NCI-H510A (cell line): Measurements from ENCODE around the gene ODAD2.

Experiments
- DNase-seq: peaks from one replicate; lab custom pipeline; 2025; lab: John Stamatoyannopoulos, UW

ODAD2 gene

GRCh38 chr10:27838901-27839300 is 160.0 kb downstream of the ODAD2 start:
- DNase-seq, result no peak

- DNase-seq, result no peak
Measured at GRCh38 chr10:27838361-27838760, 160.5 kb downstream of the ODAD2 start.

- DNase-seq, result no peak
Measured at GRCh38 chr10:27834476-27834875, 164.4 kb downstream of the ODAD2 start.

- no peak for DNase-seq
Measured at GRCh38 chr10:27833792-27834191, 165.1 kb downstream of the ODAD2 start.

- no peak for DNase-seq
Measured at GRCh38 chr10:27832826-27833225, 166.1 kb downstream of the ODAD2 start.

- DNase-seq, result no peak
Measured at GRCh38 chr10:27826369-27826768, 172.5 kb downstream of the ODAD2 start.

- DNase-seq, result no peak
Measured at GRCh38 chr10:27822301-27822700, 176.6 kb downstream of the ODAD2 start.

GRCh38 chr10:27820637-27821036 is 178.2 kb downstream of the ODAD2 start:
- DNase-seq, result no peak

GRCh38 chr10:27819781-27820531 is 178.9 kb downstream of the ODAD2 start:
- no peak for DNase-seq

GRCh38 chr10:27816320-27816719 is 182.6 kb downstream of the ODAD2 start:
- DNase-seq, result no peak

- no peak for DNase-seq
Measured at GRCh38 chr10:27815846-27816245, 183.0 kb downstream of the ODAD2 start.

GRCh38 chr10:27815261-27815660 is 183.6 kb downstream of the ODAD2 start:
- no peak for DNase-seq

- DNase-seq, result no peak
Measured at GRCh38 chr10:27805180-27805579, 193.7 kb downstream of the ODAD2 start.

- no peak for DNase-seq
Measured at GRCh38 chr10:27804136-27804535, 194.7 kb downstream of the ODAD2 start.

- DNase-seq, result no peak
Measured at GRCh38 chr10:27801171-27801785, 197.6 kb downstream of the ODAD2 start.

GRCh38 chr10:27799046-27799445 is 199.8 kb downstream of the ODAD2 start:
- DNase-seq, result no peak

GRCh38 chr10:27794157-27794556 is 204.7 kb downstream of the ODAD2 start:
- no peak for DNase-seq

GRCh38 chr10:27792216-27792615 is 206.7 kb downstream of the ODAD2 start:
- no peak for DNase-seq

GRCh38 chr10:27784272-27784671 is 214.6 kb downstream of the ODAD2 start:
- DNase-seq, result no peak

GRCh38 chr10:27783660-27784059 is 215.2 kb downstream of the ODAD2 start:
- no peak for DNase-seq

GRCh38 chr10:27779462-27780015 is 219.3 kb downstream of the ODAD2 start:
- DNase-seq, result no peak

GRCh38 chr10:27774831-27775230 is 224.0 kb downstream of the ODAD2 start:
- DNase-seq, result no peak

- no peak for DNase-seq
Measured at GRCh38 chr10:27771231-27771630, 227.6 kb downstream of the ODAD2 start.

GRCh38 chr10:27770181-27770580 is 228.7 kb downstream of the ODAD2 start:
- DNase-seq, result no peak
